ENCODE measurements around the gene TMEM259. TPM values are rescaled to one million over a fixed set of nuclear protein-coding genes. Genes with fewer than 3 reads are reported as not detected.

Gene TMEM259
- total RNA-seq, 2 donors from 2014 or later: 216 to 377 TPM

GRCh38 chr19:962683-963400 lies 58.1 kb downstream of the TMEM259 start:
- TF ChIP-seq CTCF (IDR thresholded peaks at IDR 0.05) (no peak), POLR2A (IDR thresholded peaks at IDR 0.05) (no peak), POLR2AphosphoS5 (IDR thresholded peaks at IDR 0.05) (no peak)
- Histone ChIP-seq H3K9me3 (no peaks in the 10 kb centered on the region), H3K27ac (no peak overlapping the region), H3K4me3 (no peak overlapping the region), H3K36me3 (no peaks in the 10 kb centered on the region), H3K27me3 (replicated peaks; ENCODE audit: insufficient read depth) (no peaks in the 10 kb centered on the region), H3K4me1 (replicated peaks) (no peaks in the 10 kb centered on the region)
- no peak for DNase-seq (ENCODE audit: low spot score)
- 89% methylated on average over 30 of the region's 31 CpGs for WGBS
- intact Hi-C loops (cut with DNase I): no loop called here

GRCh38 chr19:961866-962620 lies 58.9 kb downstream of the TMEM259 start:
- TF ChIP-seq CTCF (IDR thresholded peaks at IDR 0.05) (no peak), POLR2A (IDR thresholded peaks at IDR 0.05) (no peak)
- no peaks in the 10 kb centered on the region for H3K27me3 ChIP-seq (replicated peaks; ENCODE audit: insufficient read depth)
- 66% methylated on average over 14 of the region's 14 CpGs for WGBS
- DNase-seq (ENCODE audit: low spot score): no peak
- no peak overlapping the region for H3K27ac ChIP-seq
- no peak overlapping the region for H3K4me3 ChIP-seq
- no peaks in the 10 kb centered on the region for H3K4me1 ChIP-seq (replicated peaks)
- no peaks in the 10 kb centered on the region for H3K9me3 ChIP-seq
- intact Hi-C loops (cut with DNase I): no loop called here
- no peaks in the 10 kb centered on the region for H3K36me3 ChIP-seq

- no peaks in the 10 kb centered on the region for H3K36me3 ChIP-seq
- no peaks in the 10 kb centered on the region for H3K4me1 ChIP-seq (replicated peaks)
- intact Hi-C loops (cut with DNase I): no loop called here
- H3K9me3 ChIP-seq: no peaks in the 10 kb centered on the region
- no peak for DNase-seq (ENCODE audit: low spot score)
- no peak overlapping the region for H3K4me3 ChIP-seq
- TF ChIP-seq POLR2A (IDR thresholded peaks at IDR 0.05) (no peak), CTCF (IDR thresholded peaks at IDR 0.05) (no peak), POLR2AphosphoS5 (IDR thresholded peaks at IDR 0.05) (no peak)
- H3K27ac ChIP-seq: no peak overlapping the region
- no peaks in the 10 kb centered on the region for H3K27me3 ChIP-seq (replicated peaks; ENCODE audit: insufficient read depth)
- WGBS: 79% methylated on average over 8 of the region's 8 CpGs
These were observed 60.4 kb downstream of the TMEM259 start for GRCh38 chr19:960601-960938.

- intact Hi-C loops (cut with DNase I): no loop called here
- WGBS: 63% methylated on average over 12 of the region's 12 CpGs
- Histone ChIP-seq H3K9me3 (no peaks in the 10 kb centered on the region), H3K36me3 (no peaks in the 10 kb centered on the region), H3K27me3 (replicated peaks; ENCODE audit: insufficient read depth) (no peaks in the 10 kb centered on the region), H3K4me3 (no peak overlapping the region), H3K27ac (no peak overlapping the region), H3K4me1 (replicated peaks) (no peaks in the 10 kb centered on the region)
- TF ChIP-seq POLR2AphosphoS5 (IDR thresholded peaks at IDR 0.05) (no peak), CTCF (IDR thresholded peaks at IDR 0.05) (no peak), POLR2A (IDR thresholded peaks at IDR 0.05) (no peak)
- DNase-seq (ENCODE audit: low spot score): no peak
These were observed 60.9 kb downstream of the TMEM259 start for GRCh38 chr19:960020-960419.

Small RNA genes within 50 kb of the gene (small RNA-seq; reads per million reads assigned to genes)
- 0 reads per million in 2 donors for gene RNU6-2

Other genes with a start within 250 kb of the TMEM259 start
- gene PTBP1, start 223.7 kb downstream of the TMEM259 start, total RNA-seq: 100 to 1,000 TPM; 153 to 222 TPM
- gene PLPPR3, start 199.2 kb downstream of the TMEM259 start, total RNA-seq: 10 to 100 TPM in 1 of 2 donors, under 1 TPM in 1; 0.27 to 20.3 TPM
- 1 to 10 TPM in 1 of 2 donors, not detected in 1; 6.9 TPM for gene AZU1, start 193.3 kb downstream of the TMEM259 start, total RNA-seq
- gene PRTN3, start 180.1 kb downstream of the TMEM259 start, total RNA-seq: 1 to 10 TPM in 1 of 2 donors, not detected in 1; 2.6 TPM
- 1 to 10 TPM in 1 of 2 donors, not detected in 1; 1.4 TPM for gene ELANE, start 168.8 kb downstream of the TMEM259 start, total RNA-seq
- gene CFD, start 161.5 kb downstream of the TMEM259 start, total RNA-seq: 100 to 1,000 TPM in 1 of 2 donors, 10 to 100 TPM in 1; 92.2 to 167 TPM
- 100 to 1,000 TPM in 1 of 2 donors, 10 to 100 TPM in 1; 65.1 to 114 TPM for gene MED16, start 127.9 kb downstream of the TMEM259 start, total RNA-seq
- gene RNU6-9, start 127.6 kb downstream of the TMEM259 start, total RNA-seq: not detected
- gene R3HDM4, start 107.9 kb downstream of the TMEM259 start, total RNA-seq: 10 to 100 TPM; 36.9 to 58.7 TPM
- not detected for gene KISS1R, start 103.8 kb downstream of the TMEM259 start, total RNA-seq
- gene ARID3A, start 95.1 kb downstream of the TMEM259 start, total RNA-seq: 10 to 100 TPM in 1 of 2 donors, 1 to 10 TPM in 1; 3.8 to 18.7 TPM
- gene WDR18, start 36.8 kb downstream of the TMEM259 start, total RNA-seq: 10 to 100 TPM; 35.0 to 94.8 TPM
- under 1 TPM in 1 of 2 donors, not detected in 1; 0.34 TPM for gene GRIN3B, start 20.7 kb downstream of the TMEM259 start, total RNA-seq
- not detected for gene RNU6-2, start 399 bp upstream of the TMEM259 start, total RNA-seq
- 100 to 1,000 TPM in 1 of 2 donors, 10 to 100 TPM in 1; 82.9 to 101 TPM for gene CNN2, start 5.5 kb upstream of the TMEM259 start, total RNA-seq
- 10 to 100 TPM; 16.2 to 25.1 TPM for gene ABCA7, start 19.0 kb upstream of the TMEM259 start, total RNA-seq
- gene ARHGAP45, start 46.0 kb upstream of the TMEM259 start, total RNA-seq: 10 to 100 TPM in 1 of 2 donors, 1 to 10 TPM in 1; 8.9 to 26.2 TPM
- 100 to 1,000 TPM; 152 to 169 TPM for gene POLR2E, start 74.3 kb upstream of the TMEM259 start, total RNA-seq
- gene GPX4, start 82.9 kb upstream of the TMEM259 start, total RNA-seq: 100 to 1,000 TPM; 577 to 627 TPM
- 10 to 100 TPM; 32.5 to 79.9 TPM for gene SBNO2, start 153.1 kb upstream of the TMEM259 start, total RNA-seq
- 100 to 1,000 TPM in 1 of 2 donors, 10 to 100 TPM in 1; 75.1 to 157 TPM for gene STK11, start 184.7 kb upstream of the TMEM259 start, total RNA-seq
- gene CBARP, start 216.9 kb upstream of the TMEM259 start, total RNA-seq: 1 to 10 TPM in 1 of 2 donors, under 1 TPM in 1; 0.68 to 4.4 TPM
- gene ATP5F1D, start 220.6 kb upstream of the TMEM259 start, total RNA-seq: 100 to 1,000 TPM; 109 to 151 TPM
- 10 to 100 TPM; 35.8 to 42.9 TPM for gene MIDN, start 227.5 kb upstream of the TMEM259 start, total RNA-seq
- gene CIRBP, start 248.2 kb upstream of the TMEM259 start, total RNA-seq: 100 to 1,000 TPM; 753 to 863 TPM